IPS-20b (cell line): ENCODE measurements around the gene NOBOX.
"Not testable (repeated sequence)": the region's sequence is repeated elsewhere in the genome, so short reads cannot be mapped to it uniquely, and the experiment has no call there.

Experiments used
- H3K27ac ChIP-seq: one replicate; pipeline ENCODE4 v1.5.1; 2013; ENCODE audit warnings: low read length
- H3K27me3 ChIP-seq: 2 replicates; pipeline ENCODE4 v1.6.1; 2013; ENCODE audit warnings: mild to moderate bottlenecking, low read length, inconsistent platforms; ENCODE audit not compliant: insufficient read depth
- H3K36me3 ChIP-seq: 2 replicates; pipeline ENCODE4 v1.6.1; 2013; ENCODE audit warnings: low read depth, mild to moderate bottlenecking, inconsistent platforms, low read length, moderate library complexity; ENCODE audit not compliant: insufficient read depth
- H3K4me1 ChIP-seq: 2 replicates; pipeline ENCODE4 v1.6.1; 2013; ENCODE audit warnings: mild to moderate bottlenecking, control low read depth, inconsistent platforms, low read length, moderate library complexity; ENCODE audit not compliant: insufficient read depth
- H3K4me3 ChIP-seq: 2 replicates; pipeline ENCODE4 v1.5.1; 2013; ENCODE audit warnings: mild to moderate bottlenecking, low read length, inconsistent platforms
- H3K9ac ChIP-seq: 2 replicates; pipeline ENCODE4 v1.6.1; 2013; ENCODE audit warnings: low read depth, mild to moderate bottlenecking, inconsistent platforms, low read length, moderate library complexity
- H3K9me3 ChIP-seq: 2 replicates; pipeline ENCODE4 v1.6.1; 2013; ENCODE audit warnings: mild to moderate bottlenecking, low read depth, low read length, inconsistent platforms; ENCODE audit not compliant: insufficient read depth

The NOBOX gene

DNA sequence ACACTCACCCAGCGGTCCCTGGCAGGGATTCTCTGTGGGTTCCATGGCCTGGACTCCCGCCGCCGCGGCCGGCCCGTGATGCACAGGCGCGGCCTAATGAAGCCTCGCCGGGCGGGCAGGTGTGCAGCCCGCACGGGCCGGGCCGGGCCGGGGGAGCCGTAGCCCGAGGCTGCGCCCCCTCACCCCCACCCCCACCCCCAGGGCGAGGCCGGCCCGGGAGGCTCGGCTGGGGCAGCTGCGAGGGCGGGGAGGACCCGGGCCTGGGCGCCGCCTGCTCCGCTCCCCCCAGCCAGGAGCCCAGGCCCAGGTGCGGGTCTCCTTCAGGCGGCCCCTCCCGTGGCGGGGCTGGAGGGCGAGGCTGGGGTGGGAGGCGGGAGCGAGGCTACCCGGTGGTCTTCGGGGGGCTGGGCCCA, at the start of gene NOBOX:
Gene NOBOX (minus strand): TSS at position 45 of the 413 bp plus-strand sequence.
- Histone ChIP-seq H3K4me3 (no peak within 1 kb of the TSS), H3K27ac (no peak within 1 kb of the TSS), H3K4me1 (peaks cover 4% of the 10 kb centered on the region; the same call in 1 of the 2 replicates), H3K36me3 (no peaks in the 10 kb centered on the region), H3K9me3 (no peaks in the 10 kb centered on the region), H3K9ac (no peak within 1 kb of the TSS), H3K27me3 (no peaks in the 10 kb centered on the region)

DNA sequence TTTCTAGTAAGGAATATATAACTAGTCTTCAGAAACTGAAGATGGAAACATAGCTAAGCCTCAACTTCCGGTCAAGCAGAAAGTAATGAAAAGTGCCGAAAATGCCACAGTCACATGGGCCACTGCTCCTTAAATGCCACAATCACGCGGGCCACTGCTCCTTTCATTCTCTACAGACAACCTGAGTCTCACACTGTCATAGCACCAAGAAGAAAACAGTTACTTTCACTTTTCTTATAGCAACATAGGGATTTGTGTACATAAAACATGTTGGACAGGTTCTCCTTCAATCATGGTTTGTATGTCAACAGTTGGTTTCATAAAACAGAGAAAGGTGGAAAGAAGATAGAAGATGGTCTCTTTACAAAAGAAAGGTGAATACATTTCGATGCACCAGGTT, 48.6 kb upstream of the NOBOX start:
- peaks cover 25% of the 10 kb centered on the region for H3K9me3 ChIP-seq
- H3K27me3 ChIP-seq, result no peaks in the 10 kb centered on the region
- no peaks in the 10 kb centered on the region for H3K36me3 ChIP-seq
- no peaks in the 10 kb centered on the region for H3K4me1 ChIP-seq
- H3K4me3 ChIP-seq, result no peak overlapping the region
- no peak overlapping the region for H3K9ac ChIP-seq
- no peak overlapping the region for H3K27ac ChIP-seq

DNA sequence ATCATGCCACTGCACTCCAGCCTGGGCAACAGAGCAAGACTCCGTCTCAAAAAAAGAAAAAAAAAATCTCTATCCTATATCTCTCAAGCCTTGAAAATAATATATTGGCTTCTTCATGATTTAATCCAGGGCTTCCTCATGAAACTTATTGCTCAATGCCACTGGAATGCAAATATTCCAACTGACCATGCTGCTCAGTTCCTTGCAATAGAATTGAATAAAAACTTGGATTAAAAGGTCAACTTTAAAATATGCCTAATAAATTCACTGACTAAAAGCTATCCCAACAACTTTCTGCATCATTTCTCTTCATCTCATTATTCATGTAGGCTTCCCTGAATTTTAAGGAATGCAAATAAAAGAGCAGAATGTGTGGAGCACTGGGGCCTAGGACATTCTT, 42.1 kb upstream of the NOBOX start:
- Histone ChIP-seq H3K9me3 (no peaks in the 10 kb centered on the region), H3K4me3 (no peak overlapping the region), H3K9ac (no peak overlapping the region), H3K36me3 (no peaks in the 10 kb centered on the region), H3K4me1 (no peaks in the 10 kb centered on the region), H3K27me3 (no peaks in the 10 kb centered on the region), H3K27ac (no peak overlapping the region)

DNA sequence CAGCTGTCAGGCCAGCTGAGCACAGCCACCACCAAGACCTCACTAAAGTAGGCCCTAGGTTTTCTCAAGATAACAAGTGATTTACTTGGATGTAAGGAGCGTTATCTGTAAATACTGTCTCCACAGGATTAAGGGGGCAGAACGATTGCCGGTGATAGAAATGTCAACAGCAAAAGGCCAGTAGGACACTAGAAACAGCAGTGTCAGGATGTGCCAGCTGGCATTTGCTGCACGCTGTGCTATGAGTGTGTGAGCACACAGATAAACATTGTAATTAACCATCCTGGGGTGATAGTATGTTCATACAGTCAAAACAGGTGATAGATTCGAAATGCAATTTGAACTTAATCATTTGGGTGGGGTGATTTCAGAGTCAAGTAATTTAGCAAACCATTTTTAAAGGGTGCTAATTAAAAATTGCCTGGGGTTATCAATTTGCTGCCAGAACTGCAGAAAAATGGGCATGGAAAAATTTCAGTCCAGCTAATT, 36.3 kb upstream of the NOBOX start:
- H3K36me3 ChIP-seq, result no peaks in the 10 kb centered on the region
- no peaks in the 10 kb centered on the region for H3K9me3 ChIP-seq
- H3K4me3 ChIP-seq, result no peak overlapping the region
- no peaks in the 10 kb centered on the region for H3K27me3 ChIP-seq
- no peaks in the 10 kb centered on the region for H3K4me1 ChIP-seq
- no peak overlapping the region for H3K9ac ChIP-seq
- no peak overlapping the region for H3K27ac ChIP-seq

DNA sequence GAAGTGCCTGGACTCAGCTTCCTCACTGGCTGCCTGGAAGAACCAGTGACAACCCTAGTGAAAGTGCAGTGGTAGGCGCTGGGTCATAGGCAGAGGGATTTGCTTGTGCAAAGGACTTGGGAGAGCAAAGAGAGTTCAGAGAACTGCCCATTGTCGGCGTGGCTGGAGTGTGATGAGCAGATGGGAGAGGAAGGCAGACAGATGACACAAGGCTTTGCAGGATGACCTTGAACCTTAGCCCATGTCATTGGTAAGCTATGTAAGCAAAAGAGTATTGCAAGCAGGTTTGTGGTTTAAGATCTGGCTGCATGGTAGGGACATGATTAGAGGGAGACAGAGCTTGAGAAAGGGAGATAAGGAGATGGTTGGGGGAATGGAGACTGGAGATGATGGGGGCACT, 35.3 kb upstream of the NOBOX start:
- Histone ChIP-seq H3K27me3 (no peaks in the 10 kb centered on the region), H3K4me3 (no peak overlapping the region), H3K9ac (no peak overlapping the region), H3K36me3 (no peaks in the 10 kb centered on the region), H3K27ac (no peak overlapping the region), H3K4me1 (no peaks in the 10 kb centered on the region), H3K9me3 (no peaks in the 10 kb centered on the region)

DNA sequence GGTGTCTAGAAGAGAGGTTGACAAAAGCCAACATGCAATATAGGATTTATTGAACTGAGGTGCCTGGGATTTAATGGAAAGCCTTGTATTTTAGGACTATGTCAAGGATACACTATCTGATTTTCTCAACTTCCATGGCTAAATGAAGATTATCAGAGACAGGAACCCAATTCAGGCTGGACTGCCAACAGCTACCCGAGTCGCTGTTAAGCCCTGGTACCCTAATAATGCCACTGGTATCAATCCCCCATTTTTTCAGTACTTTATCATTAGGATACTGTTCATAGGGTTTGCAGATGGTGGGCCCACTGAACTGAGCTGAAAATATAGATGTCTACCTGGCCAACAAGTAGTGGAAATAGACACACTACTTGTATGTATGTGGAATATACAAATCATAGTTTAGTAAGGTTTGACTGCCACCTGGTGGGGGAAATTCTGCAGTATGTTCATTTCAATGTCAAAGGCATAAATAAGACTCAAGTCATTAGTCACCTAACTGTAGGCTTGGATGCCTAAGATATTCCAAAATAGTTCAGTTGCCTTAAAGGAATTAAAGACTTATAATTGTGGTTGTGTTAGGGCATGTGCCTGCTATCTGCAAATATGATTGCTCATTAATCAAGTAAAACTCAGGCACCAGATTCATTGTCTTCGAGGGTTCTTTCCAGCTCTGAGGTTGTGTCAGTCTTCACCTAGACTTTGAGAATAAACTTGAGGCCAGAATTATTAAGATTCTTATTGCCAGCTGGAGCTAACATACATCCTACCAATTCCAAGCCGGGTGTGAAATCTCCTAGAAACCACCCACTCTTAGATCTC, 34.1 kb upstream of the NOBOX start:
- Histone ChIP-seq H3K9me3 (no peaks in the 10 kb centered on the region), H3K36me3 (no peaks in the 10 kb centered on the region), H3K27ac (no peak overlapping the region), H3K4me1 (no peaks in the 10 kb centered on the region), H3K9ac (no peak overlapping the region), H3K4me3 (no peak overlapping the region), H3K27me3 (no peaks in the 10 kb centered on the region)

DNA sequence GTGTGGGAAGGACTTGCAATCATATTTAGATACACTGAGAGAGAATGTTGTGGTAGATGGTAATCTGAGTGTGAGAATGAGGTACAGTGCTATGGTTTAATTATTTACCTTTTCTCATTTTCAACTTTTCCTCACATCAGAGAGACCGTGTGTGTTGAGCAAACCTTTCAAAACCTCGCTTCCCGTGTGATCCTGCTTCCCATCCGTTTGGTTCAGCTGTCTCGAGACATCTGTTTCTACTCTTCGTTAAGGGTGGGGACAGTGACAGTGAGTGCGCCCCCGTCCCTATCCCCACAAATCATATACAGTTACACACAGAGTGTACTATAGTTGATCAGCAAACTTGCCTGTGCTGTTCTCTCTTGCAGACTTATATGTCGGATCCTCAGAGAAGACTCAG, 33.0 kb upstream of the NOBOX start:
- Histone ChIP-seq H3K27ac (no peak overlapping the region), H3K4me3 (no peak overlapping the region), H3K36me3 (no peaks in the 10 kb centered on the region), H3K9ac (no peak overlapping the region), H3K27me3 (no peaks in the 10 kb centered on the region), H3K9me3 (no peaks in the 10 kb centered on the region), H3K4me1 (no peaks in the 10 kb centered on the region)

DNA sequence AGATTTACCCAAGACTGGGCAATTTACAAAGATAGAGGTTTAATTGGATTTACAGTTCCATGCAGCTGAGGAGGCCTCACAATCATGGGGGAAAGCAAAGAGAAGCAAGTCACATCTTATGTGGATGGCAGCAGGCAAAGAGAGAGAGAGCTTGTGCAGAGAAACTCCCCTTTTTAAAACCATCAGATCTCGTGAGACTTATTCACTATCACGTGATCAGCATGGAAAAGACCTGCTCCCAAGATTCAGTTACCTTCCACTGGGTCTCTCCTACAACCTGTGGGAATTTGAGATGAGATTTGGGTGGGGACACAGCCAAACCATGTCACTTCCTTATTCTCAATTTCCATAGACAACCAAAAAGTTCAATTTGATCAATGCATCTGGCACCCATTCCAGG, 24.9 kb upstream of the NOBOX start:
- Histone ChIP-seq H3K27ac (no peak overlapping the region), H3K9ac (no peak overlapping the region), H3K27me3 (no peaks in the 10 kb centered on the region), H3K9me3 (peaks cover 31% of the 10 kb centered on the region), H3K36me3 (no peaks in the 10 kb centered on the region), H3K4me3 (no peak overlapping the region), H3K4me1 (no peaks in the 10 kb centered on the region)

DNA sequence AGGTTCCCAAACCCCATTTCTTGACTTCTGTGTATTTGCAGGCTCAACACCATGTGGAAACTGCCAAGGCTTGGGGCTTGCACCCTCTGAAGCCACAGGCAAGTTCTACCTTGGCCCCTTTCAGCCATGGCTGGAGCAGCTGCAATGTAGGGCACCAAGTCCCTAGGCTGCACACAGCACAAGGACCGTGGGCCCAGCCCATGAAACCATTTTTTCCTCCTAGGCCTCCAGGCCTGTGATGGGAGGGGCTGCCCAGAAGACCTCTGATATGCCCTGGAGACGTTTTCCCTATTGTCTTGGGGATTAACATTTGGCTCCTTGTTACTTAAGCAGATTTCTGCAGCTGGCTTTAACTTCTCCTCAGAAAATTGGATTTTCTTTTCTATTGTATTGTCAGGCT, 24.0 kb upstream of the NOBOX start:
- not testable (repeated sequence) for H3K4me1 ChIP-seq, H3K27me3 ChIP-seq, H3K36me3 ChIP-seq, H3K27ac ChIP-seq, H3K9ac ChIP-seq, H3K4me3 ChIP-seq
- H3K9me3 ChIP-seq, result peaks cover 31% of the 10 kb centered on the region

DNA sequence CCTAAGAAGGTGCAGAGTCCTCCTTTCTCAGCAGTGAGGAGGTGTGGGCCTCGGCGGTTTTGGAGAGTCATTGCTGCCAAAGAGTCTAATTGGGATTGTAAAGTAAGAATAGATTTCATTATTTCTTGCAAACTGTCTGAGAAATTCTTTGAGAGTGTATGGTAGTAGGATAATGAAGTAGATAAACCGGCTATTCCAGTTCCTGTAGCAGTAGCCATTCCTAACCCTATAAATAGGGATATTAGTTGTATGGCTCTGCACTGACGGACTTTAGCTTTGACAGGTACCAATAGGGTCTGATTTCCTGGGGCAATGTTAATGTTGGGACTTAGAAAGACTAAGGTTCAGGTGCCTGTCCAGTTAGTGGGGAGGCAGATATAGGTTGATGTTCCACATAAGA, 15.4 kb upstream of the NOBOX start:
- not testable (repeated sequence) for H3K27me3 ChIP-seq, H3K27ac ChIP-seq, H3K36me3 ChIP-seq, H3K9ac ChIP-seq, H3K4me3 ChIP-seq, H3K9me3 ChIP-seq, H3K4me1 ChIP-seq

DNA sequence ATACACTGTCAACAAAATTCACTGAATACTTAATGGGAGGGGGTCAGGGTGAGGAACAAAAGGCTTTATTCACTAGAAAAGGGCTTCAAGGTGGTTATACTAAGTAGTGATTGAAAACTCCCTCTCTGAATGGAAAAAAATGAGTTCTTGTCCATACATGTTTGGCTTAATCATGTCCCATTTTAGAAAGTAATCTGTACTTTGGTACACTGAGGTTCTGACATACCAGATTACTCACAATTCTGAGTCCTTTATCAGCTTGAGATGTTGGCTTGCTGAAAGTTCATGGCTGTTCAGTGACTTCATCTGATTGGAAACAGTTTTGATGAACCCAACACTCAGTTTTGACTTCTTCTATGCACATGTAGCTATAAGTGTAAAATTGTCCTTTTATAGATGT, 12.8 kb upstream of the NOBOX start:
- Histone ChIP-seq H3K27me3 (no peaks in the 10 kb centered on the region), H3K27ac (no peak overlapping the region), H3K9me3 (no peaks in the 10 kb centered on the region), H3K9ac (no peak overlapping the region), H3K4me1 (no peaks in the 10 kb centered on the region), H3K36me3 (no peaks in the 10 kb centered on the region), H3K4me3 (no peak overlapping the region)

DNA sequence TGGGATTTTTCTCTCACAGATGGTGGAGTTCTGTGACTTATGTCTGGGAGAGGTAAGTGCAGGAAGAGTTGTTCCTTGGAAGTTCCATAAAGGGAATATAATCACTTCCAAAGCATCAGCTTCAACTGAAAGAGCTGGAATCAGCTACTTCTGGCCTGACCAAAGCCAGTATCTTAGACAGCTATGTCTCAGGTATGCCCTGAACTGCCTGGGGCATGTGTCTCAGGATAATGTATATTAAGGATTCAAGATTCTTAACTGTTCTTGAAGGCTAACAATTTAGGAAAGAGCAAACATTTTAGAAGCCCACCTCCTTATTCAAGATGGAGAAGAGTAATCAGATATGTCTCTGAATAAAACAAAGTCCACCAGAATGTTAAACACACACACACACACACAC, 12.4 kb upstream of the NOBOX start:
- H3K9ac ChIP-seq, result no peak overlapping the region
- no peaks in the 10 kb centered on the region for H3K27me3 ChIP-seq
- H3K27ac ChIP-seq, result no peak overlapping the region
- no peak overlapping the region for H3K4me3 ChIP-seq
- no peaks in the 10 kb centered on the region for H3K4me1 ChIP-seq
- no peaks in the 10 kb centered on the region for H3K36me3 ChIP-seq
- H3K9me3 ChIP-seq, result no peaks in the 10 kb centered on the region
